ENCODE results near the gene FNTB. TPM values are rescaled to one million over a fixed set of nuclear protein-coding genes. Genes with fewer than 3 reads are reported as not detected.
A peak's percentile ranks its signal among the peaks of the same experiment; 100 is the strongest.

Gene FNTB
- total RNA-seq = 5.3 TPM

- DNase-seq (ENCODE audit: low spot score in 2 of 2) = peak; percentile 90 to 91
- FAIRE-seq = no peak
Observed at GRCh38 chr14:64986648-64987437, at the start of gene FNTB. FNTB (plus strand) TSS chr14:64986895; CDS start chr14:64986954, 59 bp downstream.

- no peak for DNase-seq (ENCODE audit: low spot score in 2 of 2)
Observed at GRCh38 chr14:64937171-64937820, 49.4 kb upstream of the FNTB start.

GRCh38 chr14:64937821-64938193, 48.9 kb upstream of the FNTB start:
- FAIRE-seq (no peak), DNase-seq (ENCODE audit: low spot score in 2 of 2) (no peak)

More at GRCh38 chr14:64937171-64937820, 49.4 kb upstream of the FNTB start:
- FAIRE-seq = no peak

- FAIRE-seq (no peak), DNase-seq (ENCODE audit: low spot score in 2 of 2) (no peak)
Observed at GRCh38 chr14:64938972-64939816, 47.5 kb upstream of the FNTB start.

GRCh38 chr14:64939817-64940190, 46.9 kb upstream of the FNTB start:
- FAIRE-seq (no peak), DNase-seq (ENCODE audit: low spot score in 2 of 2) (no peak)

- FAIRE-seq (no peak), DNase-seq (ENCODE audit: low spot score in 2 of 2) (no peak)
Observed at GRCh38 chr14:64940336-64940910, 46.3 kb upstream of the FNTB start.

GRCh38 chr14:64942531-64943111, 44.1 kb upstream of the FNTB start, which contains the start of gene GPX2:
GPX2 (minus strand) TSS chr14:64942745; CDS start chr14:64942726, 19 bp downstream.
- DNase-seq (ENCODE audit: low spot score in 2 of 2) = no peak
- FAIRE-seq = no peak

GRCh38 chr14:64943556-64943955, 43.1 kb upstream of the FNTB start:
- FAIRE-seq (no peak), DNase-seq (ENCODE audit: low spot score in 2 of 2) (no peak)

- no peak for DNase-seq (ENCODE audit: low spot score in 2 of 2)
- FAIRE-seq = no peak
Observed at GRCh38 chr14:64944041-64944440, 42.7 kb upstream of the FNTB start.

GRCh38 chr14:64944861-64945260, 41.8 kb upstream of the FNTB start:
- FAIRE-seq (no peak), DNase-seq (ENCODE audit: low spot score in 2 of 2) (no peak)

GRCh38 chr14:64945431-64946178, 41.1 kb upstream of the FNTB start:
- DNase-seq (ENCODE audit: low spot score in 2 of 2) = no peak
- FAIRE-seq = no peak

- FAIRE-seq = no peak
- DNase-seq (ENCODE audit: low spot score in 2 of 2) = no peak
Observed at GRCh38 chr14:64946310-64947045, 40.2 kb upstream of the FNTB start.

- DNase-seq (ENCODE audit: low spot score in 2 of 2) (no peak), FAIRE-seq (no peak)
Observed at GRCh38 chr14:64947710-64948611, 38.7 kb upstream of the FNTB start.

GRCh38 chr14:64948612-64949210, 38.0 kb upstream of the FNTB start:
- FAIRE-seq = no peak
- no peak for DNase-seq (ENCODE audit: low spot score in 2 of 2)

GRCh38 chr14:64950889-64951288, 35.8 kb upstream of the FNTB start:
- FAIRE-seq = no peak
- DNase-seq (ENCODE audit: low spot score in 2 of 2) = no peak

- no peak for DNase-seq (ENCODE audit: low spot score in 2 of 2)
- FAIRE-seq = no peak
Observed at GRCh38 chr14:64951291-64951690, 35.4 kb upstream of the FNTB start.

GRCh38 chr14:64951724-64952123, 35.0 kb upstream of the FNTB start:
- DNase-seq (ENCODE audit: low spot score in 2 of 2) (no peak), FAIRE-seq (no peak)

Measured in frontal cortex (tissue), 4 donors.